SJCRH30 (cell line): Measurements from ENCODE around the gene CPS1. TPM values are rescaled to one million over a fixed set of nuclear protein-coding genes. Genes with fewer than 3 reads are reported as not detected.

ENCODE experiments used
- DNase-seq, 2 experiments: peaks; one replicate each; pipeline ENCODE4 v3.0.0-alpha.2; 2015 to 2020
- H3K27ac ChIP-seq: fragments of 250-450 bp; sonication (Bioruptor Pico); 2 replicates; pipeline ENCODE4 v1.5.1; 2020; ENCODE audit warnings: mild to moderate bottlenecking, moderate library complexity
- H3K27me3 ChIP-seq: fragments of 250-450 bp; sonication (Bioruptor Pico); 2 replicates; pipeline ENCODE4 v1.5.1; 2020; ENCODE audit warnings: mild to moderate bottlenecking, moderate library complexity
- H3K36me3 ChIP-seq: fragments of 250-450 bp; sonication (Bioruptor Pico); 2 replicates; pipeline ENCODE4 v1.5.1; 2020; ENCODE audit warnings: mild to moderate bottlenecking, moderate library complexity
- H3K4me1 ChIP-seq: fragments of 250-450 bp; sonication (Bioruptor Pico); 2 replicates; pipeline ENCODE4 v1.5.1; 2020; ENCODE audit warnings: mild to moderate bottlenecking, moderate library complexity
- H3K4me3 ChIP-seq: fragments of 250-450 bp; sonication (Bioruptor Pico); 2 replicates; pipeline ENCODE4 v1.5.1; 2020; ENCODE audit warnings: mild to moderate bottlenecking, moderate library complexity
- H3K9me3 ChIP-seq: fragments of 250-450 bp; sonication (Bioruptor Pico); replicated peaks from 2 replicates; pipeline ENCODE4 v1.5.1; 2020; ENCODE audit warnings: mild to moderate bottlenecking, moderate library complexity
- total RNA-seq: library from RNA; depleted of rRNA; stranded (reverse); fragments of >200 nt; shearing (Covaris generic); gene quantifications from 2 replicates; pipeline ENCODE4 v1.2.3, GENCODE V29; 2014

The CPS1 gene
- total RNA-seq, 1 experiment from 2014 or later: 26.4 TPM

- no peaks in the 10 kb centered on the region for H3K9me3 ChIP-seq
- peaks cover 7% of the 10 kb centered on the region; the same call in 1 of the 2 replicates for H3K4me1 ChIP-seq
- no peaks in the 10 kb centered on the region for H3K36me3 ChIP-seq
- H3K27me3 ChIP-seq: no peaks in the 10 kb centered on the region
- no peak for DNase-seq
- no peak overlapping the region for H3K27ac ChIP-seq
- H3K4me3 ChIP-seq: no peak overlapping the region
Observed at GRCh38 chr2:210559182-210559581, 2.8 kb downstream of the CPS1 start.

- no peak for DNase-seq
- H3K4me3 ChIP-seq: no peak overlapping the region
- H3K9me3 ChIP-seq: no peaks in the 10 kb centered on the region
- no peaks in the 10 kb centered on the region for H3K27me3 ChIP-seq
- no peaks in the 10 kb centered on the region for H3K36me3 ChIP-seq
- no peak overlapping the region for H3K27ac ChIP-seq
- peaks cover 7% of the 10 kb centered on the region; the same call in 1 of the 2 replicates for H3K4me1 ChIP-seq
Observed at GRCh38 chr2:210561475-210561874, 5.1 kb downstream of the CPS1 start.

- H3K27me3 ChIP-seq: no peaks in the 10 kb centered on the region
- DNase-seq: no peak
- H3K9me3 ChIP-seq: no peaks in the 10 kb centered on the region
- H3K4me1 ChIP-seq: peaks cover 7% of the 10 kb centered on the region; the same call in 1 of the 2 replicates
- no peaks in the 10 kb centered on the region for H3K36me3 ChIP-seq
- H3K27ac ChIP-seq: no peak overlapping the region
- no peak overlapping the region for H3K4me3 ChIP-seq
Observed at GRCh38 chr2:210562091-210562490, 5.7 kb downstream of the CPS1 start.

GRCh38 chr2:210562502-210563080, 6.2 kb downstream of the CPS1 start:
- Histone ChIP-seq H3K9me3 (no peaks in the 10 kb centered on the region), H3K36me3 (no peaks in the 10 kb centered on the region), H3K4me1 (peaks cover 7% of the 10 kb centered on the region; the same call in 1 of the 2 replicates), H3K27ac (no peak overlapping the region), H3K27me3 (no peaks in the 10 kb centered on the region), H3K4me3 (no peak overlapping the region)
- no peak for DNase-seq

GRCh38 chr2:210567279-210567678, 10.9 kb downstream of the CPS1 start:
- H3K27ac ChIP-seq: no peak overlapping the region
- no peaks in the 10 kb centered on the region for H3K36me3 ChIP-seq
- no peaks in the 10 kb centered on the region for H3K27me3 ChIP-seq
- no peak for DNase-seq
- no peak overlapping the region for H3K4me3 ChIP-seq
- H3K9me3 ChIP-seq: no peaks in the 10 kb centered on the region
- no peaks in the 10 kb centered on the region for H3K4me1 ChIP-seq

GRCh38 chr2:210568108-210568507, 11.7 kb downstream of the CPS1 start:
- no peak overlapping the region for H3K4me3 ChIP-seq
- DNase-seq: no peak
- H3K36me3 ChIP-seq: no peaks in the 10 kb centered on the region
- H3K27me3 ChIP-seq: no peaks in the 10 kb centered on the region
- H3K27ac ChIP-seq: no peak overlapping the region
- no peaks in the 10 kb centered on the region for H3K4me1 ChIP-seq
- H3K9me3 ChIP-seq: no peaks in the 10 kb centered on the region

GRCh38 chr2:210577263-210578071, 21.1 kb downstream of the CPS1 start:
- H3K9me3 ChIP-seq: no peaks in the 10 kb centered on the region

GRCh38 chr2:210584834-210585233, 28.4 kb downstream of the CPS1 start:
- no peak overlapping the region for H3K27ac ChIP-seq
- H3K4me1 ChIP-seq: no peaks in the 10 kb centered on the region
- no peak overlapping the region for H3K4me3 ChIP-seq
- DNase-seq: peak in 1 of 2 experiments; percentile 3
- H3K27me3 ChIP-seq: no peaks in the 10 kb centered on the region
- no peaks in the 10 kb centered on the region for H3K9me3 ChIP-seq
- H3K36me3 ChIP-seq: no peaks in the 10 kb centered on the region

More at GRCh38 chr2:210577263-210578071, 21.1 kb downstream of the CPS1 start:
- no peaks in the 10 kb centered on the region for H3K27me3 ChIP-seq
- H3K36me3 ChIP-seq: no peaks in the 10 kb centered on the region
- H3K4me3 ChIP-seq: no peak overlapping the region
- no peaks in the 10 kb centered on the region for H3K4me1 ChIP-seq
- no peak overlapping the region for H3K27ac ChIP-seq
- peak in 1 of 2 experiments; percentile 62 for DNase-seq

- Histone ChIP-seq H3K4me1 (no peaks in the 10 kb centered on the region), H3K27me3 (no peaks in the 10 kb centered on the region), H3K27ac (no peak overlapping the region), H3K36me3 (no peaks in the 10 kb centered on the region), H3K9me3 (no peaks in the 10 kb centered on the region), H3K4me3 (no peak overlapping the region)
- no peak for DNase-seq
Observed at GRCh38 chr2:210586381-210586780, 30.0 kb downstream of the CPS1 start.

- H3K4me3 ChIP-seq: no peak overlapping the region
- H3K27me3 ChIP-seq: no peaks in the 10 kb centered on the region
- no peak overlapping the region for H3K27ac ChIP-seq
- DNase-seq: no peak
- no peaks in the 10 kb centered on the region for H3K36me3 ChIP-seq
- no peaks in the 10 kb centered on the region for H3K4me1 ChIP-seq
- H3K9me3 ChIP-seq: no peaks in the 10 kb centered on the region
Observed at GRCh38 chr2:210591663-210592062, 35.3 kb downstream of the CPS1 start.

- Histone ChIP-seq H3K27ac (no peak overlapping the region), H3K27me3 (no peaks in the 10 kb centered on the region), H3K4me3 (no peak overlapping the region), H3K36me3 (no peaks in the 10 kb centered on the region), H3K9me3 (no peaks in the 10 kb centered on the region), H3K4me1 (no peaks in the 10 kb centered on the region)
- no peak for DNase-seq
Observed at GRCh38 chr2:210592726-210593125, 36.3 kb downstream of the CPS1 start.

GRCh38 chr2:210593166-210593565, 36.8 kb downstream of the CPS1 start:
- H3K27me3 ChIP-seq: no peaks in the 10 kb centered on the region
- 0 out of 2 replicates have a peak, but pooled peaks cover 1% of the 10 kb centered on the region for H3K9me3 ChIP-seq
- H3K36me3 ChIP-seq: no peaks in the 10 kb centered on the region
- no peak overlapping the region for H3K27ac ChIP-seq
- DNase-seq: peak in 1 of 2 experiments; percentile 1
- no peaks in the 10 kb centered on the region for H3K4me1 ChIP-seq
- H3K4me3 ChIP-seq: no peak overlapping the region

- Histone ChIP-seq H3K9me3 (0 out of 2 replicates have a peak, but pooled peaks cover 3% of the 10 kb centered on the region), H3K27ac (no peak overlapping the region), H3K27me3 (no peaks in the 10 kb centered on the region), H3K4me3 (no peak overlapping the region), H3K4me1 (no peaks in the 10 kb centered on the region), H3K36me3 (no peaks in the 10 kb centered on the region)
- no peak for DNase-seq
Observed at GRCh38 chr2:210598219-210598618, 41.8 kb downstream of the CPS1 start.

- DNase-seq: no peak
- no peaks in the 10 kb centered on the region for H3K27me3 ChIP-seq
- H3K27ac ChIP-seq: no peak overlapping the region
- H3K9me3 ChIP-seq: 0 out of 2 replicates have a peak, but pooled peaks cover 3% of the 10 kb centered on the region
- no peak overlapping the region for H3K4me3 ChIP-seq
- no peaks in the 10 kb centered on the region for H3K4me1 ChIP-seq
- H3K36me3 ChIP-seq: no peaks in the 10 kb centered on the region
Observed at GRCh38 chr2:210599476-210599875, 43.1 kb downstream of the CPS1 start.

- Histone ChIP-seq H3K9me3 (no peaks in the 10 kb centered on the region), H3K27me3 (no peaks in the 10 kb centered on the region), H3K4me1 (no peaks in the 10 kb centered on the region), H3K4me3 (no peak overlapping the region), H3K27ac (no peak overlapping the region), H3K36me3 (no peaks in the 10 kb centered on the region)
- DNase-seq: no peak
Observed at GRCh38 chr2:210604666-210605065, 48.3 kb downstream of the CPS1 start.
